C4-2B (cell line): ENCODE data around the gene MDC1.
"Not testable (repeated sequence)": the region's sequence is repeated elsewhere in the genome, so short reads cannot be mapped to it uniquely, and the experiment has no call there.

Experiments
- ZFX ChIP-seq: fragments of 450-650 bp; IDR thresholded peaks from 2 replicates; pipeline ENCODE4 v1.6.1; 2017
- TF ChIP-seq, protein P1 (sequence below): fragments of 450-650 bp; conservative IDR thresholded peaks from 2 replicates; pipeline ENCODE4 v1.5.1; 2017; ENCODE audit warnings: mild to moderate bottlenecking

DNA sequence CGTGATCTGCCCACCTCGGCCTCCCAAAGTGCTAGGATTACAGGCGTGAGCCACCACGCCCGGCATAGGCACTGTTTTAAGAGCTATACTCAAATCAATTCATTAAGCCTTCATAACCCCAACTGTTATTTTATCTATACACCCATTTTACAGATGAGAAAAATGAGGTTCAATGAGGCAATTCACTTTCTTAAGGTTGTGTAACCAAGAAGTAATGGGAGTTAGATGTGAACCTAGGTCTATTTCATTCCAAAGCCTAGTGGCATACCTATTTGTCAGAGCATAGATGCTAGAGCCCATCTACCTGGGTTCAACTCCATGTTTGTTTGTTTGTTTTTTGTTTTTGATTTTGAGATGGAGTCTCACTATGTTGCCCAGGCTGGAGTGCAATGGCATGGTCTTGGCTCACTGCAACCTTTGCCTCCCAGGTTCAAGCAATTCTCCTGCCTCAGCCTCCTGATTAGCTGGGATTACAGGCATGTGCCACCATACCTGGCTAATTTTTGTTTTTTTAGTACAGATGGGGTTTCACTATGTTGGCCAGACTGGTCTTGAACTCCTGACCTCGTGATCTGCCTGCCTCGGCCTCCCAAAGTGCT lies 39.4 kb upstream of the MDC1 start:
- TF ChIP-seq, protein P1, sequence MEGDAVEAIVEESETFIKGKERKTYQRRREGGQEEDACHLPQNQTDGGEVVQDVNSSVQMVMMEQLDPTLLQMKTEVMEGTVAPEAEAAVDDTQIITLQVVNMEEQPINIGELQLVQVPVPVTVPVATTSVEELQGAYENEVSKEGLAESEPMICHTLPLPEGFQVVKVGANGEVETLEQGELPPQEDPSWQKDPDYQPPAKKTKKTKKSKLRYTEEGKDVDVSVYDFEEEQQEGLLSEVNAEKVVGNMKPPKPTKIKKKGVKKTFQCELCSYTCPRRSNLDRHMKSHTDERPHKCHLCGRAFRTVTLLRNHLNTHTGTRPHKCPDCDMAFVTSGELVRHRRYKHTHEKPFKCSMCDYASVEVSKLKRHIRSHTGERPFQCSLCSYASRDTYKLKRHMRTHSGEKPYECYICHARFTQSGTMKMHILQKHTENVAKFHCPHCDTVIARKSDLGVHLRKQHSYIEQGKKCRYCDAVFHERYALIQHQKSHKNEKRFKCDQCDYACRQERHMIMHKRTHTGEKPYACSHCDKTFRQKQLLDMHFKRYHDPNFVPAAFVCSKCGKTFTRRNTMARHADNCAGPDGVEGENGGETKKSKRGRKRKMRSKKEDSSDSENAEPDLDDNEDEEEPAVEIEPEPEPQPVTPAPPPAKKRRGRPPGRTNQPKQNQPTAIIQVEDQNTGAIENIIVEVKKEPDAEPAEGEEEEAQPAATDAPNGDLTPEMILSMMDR: not testable (repeated sequence)
- TF ChIP-seq ZFX: not testable (repeated sequence)
